Measurements from ENCODE around the gene ASCC1. TPM values are rescaled to one million over a fixed set of nuclear protein-coding genes. Genes with fewer than 3 reads are reported as not detected.

ASCC1 gene
- total and polyA plus RNA-seq, 10 donors, result 11.9 to 41.7 (median 33.8) TPM

- TF ChIP-seq, protein P1, sequence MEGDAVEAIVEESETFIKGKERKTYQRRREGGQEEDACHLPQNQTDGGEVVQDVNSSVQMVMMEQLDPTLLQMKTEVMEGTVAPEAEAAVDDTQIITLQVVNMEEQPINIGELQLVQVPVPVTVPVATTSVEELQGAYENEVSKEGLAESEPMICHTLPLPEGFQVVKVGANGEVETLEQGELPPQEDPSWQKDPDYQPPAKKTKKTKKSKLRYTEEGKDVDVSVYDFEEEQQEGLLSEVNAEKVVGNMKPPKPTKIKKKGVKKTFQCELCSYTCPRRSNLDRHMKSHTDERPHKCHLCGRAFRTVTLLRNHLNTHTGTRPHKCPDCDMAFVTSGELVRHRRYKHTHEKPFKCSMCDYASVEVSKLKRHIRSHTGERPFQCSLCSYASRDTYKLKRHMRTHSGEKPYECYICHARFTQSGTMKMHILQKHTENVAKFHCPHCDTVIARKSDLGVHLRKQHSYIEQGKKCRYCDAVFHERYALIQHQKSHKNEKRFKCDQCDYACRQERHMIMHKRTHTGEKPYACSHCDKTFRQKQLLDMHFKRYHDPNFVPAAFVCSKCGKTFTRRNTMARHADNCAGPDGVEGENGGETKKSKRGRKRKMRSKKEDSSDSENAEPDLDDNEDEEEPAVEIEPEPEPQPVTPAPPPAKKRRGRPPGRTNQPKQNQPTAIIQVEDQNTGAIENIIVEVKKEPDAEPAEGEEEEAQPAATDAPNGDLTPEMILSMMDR (IDR thresholded peaks at IDR 0.05 in 8 of 11, conservative IDR thresholded peaks at IDR 0.05 in 3 of 11), result no peak
- TF ChIP-seq POLR2AphosphoS5 (IDR thresholded peaks at IDR 0.05), result no peak
- TF ChIP-seq POLR2A (IDR thresholded peaks at IDR 0.05), result no peak
- H3K36me3 ChIP-seq, result peaks cover 0 to 95% (median 59%) of the 10 kb centered on the region in 6 donors
- no peaks in the 10 kb centered on the region for H3K4me1 ChIP-seq
- H3K27me3 ChIP-seq (replicated peaks in 1 of 7), result no peaks in the 10 kb centered on the region
- intact Hi-C loops (cut with DNase I; ENCODE audit: low total_unique reads), result no loop called here
- no peak overlapping the region for H3K4me3 ChIP-seq
- no peak overlapping the region for H3K27ac ChIP-seq
- no peak for DNase-seq
- WGBS, 5 donors, result 97 to 100% (median 99%) methylated on average over 3 of the region's 3 CpGs
- H3K9me3 ChIP-seq, result no peaks in the 10 kb centered on the region
These were observed 15.2 kb downstream of the ASCC1 start for GRCh38 chr10:72200883-72201282.

DNA sequence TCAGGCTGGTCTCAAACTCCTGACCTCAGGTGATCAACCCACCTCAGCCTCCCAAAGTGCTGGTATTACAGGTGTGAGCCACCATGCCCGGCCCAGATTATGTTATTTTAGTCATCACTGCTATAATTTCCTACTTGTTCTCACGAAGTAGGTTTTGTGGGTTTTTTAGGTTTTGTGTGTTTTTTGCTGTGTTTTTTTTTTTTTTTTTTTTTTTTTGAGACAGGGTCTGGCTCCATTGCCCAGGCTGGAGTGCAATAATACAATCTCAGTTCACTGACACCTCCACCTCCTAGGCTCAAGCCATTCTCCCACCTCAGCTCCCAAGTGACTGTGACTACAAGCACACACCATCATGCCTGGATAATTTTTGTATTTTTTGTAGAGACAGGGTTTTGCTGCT is 21.1 kb downstream of the ASCC1 start:
- H3K27ac ChIP-seq, result no peak overlapping the region
- 78 to 90% (median 87%) methylated on average over 2 of the region's 2 CpGs for WGBS, 5 donors
- H3K4me3 ChIP-seq, result no peak overlapping the region
- H3K36me3 ChIP-seq, result peaks cover 0 to 95% (median 40%) of the 10 kb centered on the region in 6 donors
- H3K4me1 ChIP-seq, result no peaks in the 10 kb centered on the region
- no peaks in the 10 kb centered on the region for H3K9me3 ChIP-seq
- no peak for DNase-seq
- TF ChIP-seq POLR2A (IDR thresholded peaks at IDR 0.05) (no peak), POLR2AphosphoS5 (IDR thresholded peaks at IDR 0.05) (no peak)
- TF ChIP-seq, protein P1 (IDR thresholded peaks at IDR 0.05 in 8 of 11, conservative IDR thresholded peaks at IDR 0.05 in 3 of 11), result no peak
- H3K27me3 ChIP-seq (replicated peaks in 1 of 7), result no peaks in the 10 kb centered on the region
- intact Hi-C loops (cut with DNase I; ENCODE audit: low total_unique reads), result no loop called here

DNA sequence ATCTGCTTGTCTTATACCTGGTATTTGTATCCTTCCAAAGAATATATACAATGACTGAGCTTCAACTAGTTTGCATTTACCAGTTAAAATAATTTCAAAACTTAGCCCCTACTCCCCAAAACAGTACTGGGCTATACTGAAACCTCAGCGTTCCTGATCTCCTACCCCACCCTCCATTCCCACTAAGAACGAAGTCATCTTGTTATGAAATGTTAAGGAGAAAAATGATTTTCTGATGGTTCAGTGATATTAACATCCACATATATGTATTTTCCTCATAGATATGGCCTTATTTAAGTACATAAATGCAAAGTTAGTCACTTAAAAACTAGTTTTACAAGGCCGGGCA is 29.1 kb downstream of the ASCC1 start:
- 72 to 84% (median 75%) methylated on average over 3 of the region's 3 CpGs for WGBS, 5 donors
- peaks cover 0 to 12% (median 10%) of the 10 kb centered on the region in 8 donors for H3K9me3 ChIP-seq
- peaks cover 0 to 61% (median 10%) of the 10 kb centered on the region in 6 donors for H3K36me3 ChIP-seq
- no peaks in the 10 kb centered on the region for H3K27me3 ChIP-seq (replicated peaks in 1 of 7)
- DNase-seq, result no peak
- intact Hi-C loops (cut with DNase I; ENCODE audit: low total_unique reads), result loop anchor here (10.0 kb wide), 1 partner anchor 52 kb away; no protein-coding TSS in a partner anchor
- peaks cover 2 to 23% (median 10%) of the 10 kb centered on the region in 6 donors for H3K4me1 ChIP-seq
- peak overlapping the region in 1 of 8 donors; percentile 8 for H3K4me3 ChIP-seq
- TF ChIP-seq, protein P1 (IDR thresholded peaks at IDR 0.05 in 8 of 11, conservative IDR thresholded peaks at IDR 0.05 in 3 of 11), result no peak
- TF ChIP-seq POLR2A (IDR thresholded peaks at IDR 0.05), result no peak
- no peak for TF ChIP-seq POLR2AphosphoS5 (IDR thresholded peaks at IDR 0.05)
- peak overlapping the region; percentile 58 to 86 (median 84) for H3K27ac ChIP-seq

DNA sequence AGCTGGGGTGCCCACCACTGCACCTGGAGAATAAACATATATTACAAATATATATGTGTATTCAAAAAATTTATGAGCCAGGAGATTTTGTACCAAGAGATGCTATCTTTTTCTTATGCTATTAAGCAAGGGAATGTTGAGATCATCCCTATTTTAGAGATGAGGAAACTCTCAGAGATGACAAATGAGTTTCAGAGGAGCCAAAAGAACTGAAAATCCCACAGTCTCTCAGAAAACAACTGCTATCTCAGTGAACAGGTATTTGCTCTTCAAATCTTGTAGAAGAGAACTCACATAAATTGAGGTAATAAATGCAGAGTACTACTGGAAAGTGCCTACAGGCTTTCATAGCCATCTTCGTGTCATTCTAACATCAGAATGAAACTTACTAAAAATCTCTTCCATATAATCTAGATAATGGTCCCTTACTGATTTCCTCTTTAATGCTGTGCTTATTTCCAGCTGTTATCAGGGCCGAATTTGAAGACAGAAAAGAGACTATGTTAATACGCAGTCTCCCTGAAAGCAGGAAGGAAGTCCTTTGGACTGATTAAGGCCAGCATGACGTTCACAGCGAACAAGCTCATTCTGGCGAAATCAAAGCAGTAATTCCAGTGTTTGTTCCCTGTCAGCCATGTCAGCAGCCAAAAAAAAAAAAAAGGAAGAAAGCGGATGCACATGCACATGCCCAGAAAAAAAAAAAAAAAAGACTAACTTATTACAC is 29.7 kb downstream of the ASCC1 start:
- WGBS, 5 donors, result 17 to 37% (median 28%) methylated on average over 6 to 7 of the region's 7 CpGs
- TF ChIP-seq POLR2AphosphoS5 (IDR thresholded peaks at IDR 0.05), result peak in 1 of 3 donors; percentile 78
- TF ChIP-seq, protein P1 (IDR thresholded peaks at IDR 0.05 in 8 of 11, conservative IDR thresholded peaks at IDR 0.05 in 3 of 11), result no peak
- no peak for TF ChIP-seq POLR2A (IDR thresholded peaks at IDR 0.05)
- intact Hi-C loops (cut with DNase I; ENCODE audit: low total_unique reads), result loop anchor here (10.0 kb wide), 1 partner anchor 52 kb away; no protein-coding TSS in a partner anchor
- Histone ChIP-seq H3K4me3 (no peak overlapping the region), H3K27ac (peak overlapping the region; percentile 58 to 86 (median 84)), H3K36me3 (peaks cover 0 to 61% (median 11%) of the 10 kb centered on the region in 6 donors), H3K27me3 (replicated peaks in 1 of 7) (no peaks in the 10 kb centered on the region), H3K4me1 (peaks cover 2 to 23% (median 10%) of the 10 kb centered on the region in 6 donors), H3K9me3 (peaks cover 0 to 12% (median 10%) of the 10 kb centered on the region in 8 donors)
- no peak for DNase-seq

Data from spleen (tissue), 11 donors.